HL-60 (cell line): ENCODE data around the gene ZSCAN25.

ENCODE experiments used
- DNase-seq, 2 experiments: peaks; one replicate each; pipeline ENCODE4 v3.0.0-alpha.2; 2010 to 2020; ENCODE audit warnings: low read depth in 1 of 2, low spot score in 1 of 2
- H3K27ac ChIP-seq: fragments of 250-450 bp; sonication (Bioruptor Pico); replicated peaks from 2 replicates; pipeline ENCODE4 v1.5.1; 2020; ENCODE audit warnings: mild to moderate bottlenecking, moderate library complexity
- H3K27me3 ChIP-seq: fragments of 250-450 bp; sonication (Bioruptor Pico); 2 replicates; pipeline ENCODE4 v1.5.1; 2021; ENCODE audit warnings: mild to moderate bottlenecking, moderate library complexity; ENCODE audit not compliant: insufficient read depth, poor library complexity, severe bottlenecking
- H3K4me3 ChIP-seq: replicated peaks from 2 replicates; pipeline ENCODE4 v1.5.1; 2011; ENCODE audit warnings: mild to moderate bottlenecking, control low read depth, low read length; ENCODE audit not compliant: insufficient read depth
- GABPA ChIP-seq: IDR thresholded peaks from 2 replicates; pipeline ENCODE4 v1.6.1; 2012; ENCODE audit warnings: low read depth
- POLR2AphosphoS5 ChIP-seq: IDR thresholded peaks from 2 replicates; pipeline ENCODE4 v1.6.1; 2012; ENCODE audit warnings: low read depth
- SPI1 ChIP-seq: IDR thresholded peaks from 2 replicates; pipeline ENCODE4 v1.6.1; 2012; ENCODE audit warnings: low read depth, mild to moderate bottlenecking, borderline replicate concordance
- TF ChIP-seq, protein P1 (sequence below): IDR thresholded peaks from 2 replicates; pipeline ENCODE4 v1.6.1; 2012; ENCODE audit warnings: low read depth; ENCODE audit not compliant: insufficient replicate concordance
- TF ChIP-seq, protein P2 (sequence below): IDR thresholded peaks from one replicate; pipeline ENCODE4 v1.5.1; 2011; ENCODE audit warnings: low read length, control low read depth, inconsistent platforms; ENCODE audit not compliant: insufficient read depth

Gene ZSCAN25

DNA sequence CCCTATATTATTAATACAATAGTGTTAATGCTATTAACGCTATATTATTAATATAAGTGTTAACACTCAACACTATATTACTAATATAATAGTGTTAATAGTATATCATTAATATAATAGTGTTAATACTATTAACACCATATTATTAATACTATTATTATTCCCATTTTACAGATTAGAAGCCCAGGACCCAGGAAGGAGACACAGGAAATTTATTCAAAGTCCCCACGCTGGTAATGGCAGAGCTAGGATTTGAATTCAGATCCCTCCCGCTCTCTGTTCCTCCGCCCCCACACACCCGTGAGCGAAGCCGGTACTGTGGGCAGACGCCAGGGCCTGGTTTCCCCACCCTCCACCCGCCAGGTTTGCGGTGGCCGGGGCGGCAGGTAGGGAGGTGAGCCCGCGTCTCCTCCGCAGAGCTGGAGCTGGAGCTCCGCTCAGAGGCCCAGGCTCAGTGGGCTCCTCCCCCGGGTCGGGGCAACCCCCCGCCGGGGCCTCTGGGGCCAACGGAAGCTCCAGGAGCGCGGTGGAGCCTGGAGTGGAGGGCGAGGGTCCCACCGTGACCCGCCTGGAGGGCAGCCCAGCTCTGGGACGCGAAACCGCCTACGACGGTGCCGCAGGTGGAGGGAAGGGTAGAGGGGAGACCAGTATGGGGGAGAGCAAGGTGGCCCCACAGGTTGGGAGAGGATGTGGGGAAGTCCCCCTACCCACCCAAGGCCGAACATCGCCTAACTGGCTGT lies 18.8 kb upstream of the ZSCAN25 start, which contains the start of gene TMEM225B:
TMEM225B (plus strand) TSS at position 506 of the 740 bp plus-strand sequence. CDS start 6,122 bp downstream, outside the sequence.
- Histone ChIP-seq H3K27ac (no peak within 1 kb of the TSS), H3K4me3 (no peak within 1 kb of the TSS), H3K27me3 (no peaks in the 10 kb centered on the region)
- TF ChIP-seq POLR2AphosphoS5, result no peak
- TF ChIP-seq, protein P1, sequence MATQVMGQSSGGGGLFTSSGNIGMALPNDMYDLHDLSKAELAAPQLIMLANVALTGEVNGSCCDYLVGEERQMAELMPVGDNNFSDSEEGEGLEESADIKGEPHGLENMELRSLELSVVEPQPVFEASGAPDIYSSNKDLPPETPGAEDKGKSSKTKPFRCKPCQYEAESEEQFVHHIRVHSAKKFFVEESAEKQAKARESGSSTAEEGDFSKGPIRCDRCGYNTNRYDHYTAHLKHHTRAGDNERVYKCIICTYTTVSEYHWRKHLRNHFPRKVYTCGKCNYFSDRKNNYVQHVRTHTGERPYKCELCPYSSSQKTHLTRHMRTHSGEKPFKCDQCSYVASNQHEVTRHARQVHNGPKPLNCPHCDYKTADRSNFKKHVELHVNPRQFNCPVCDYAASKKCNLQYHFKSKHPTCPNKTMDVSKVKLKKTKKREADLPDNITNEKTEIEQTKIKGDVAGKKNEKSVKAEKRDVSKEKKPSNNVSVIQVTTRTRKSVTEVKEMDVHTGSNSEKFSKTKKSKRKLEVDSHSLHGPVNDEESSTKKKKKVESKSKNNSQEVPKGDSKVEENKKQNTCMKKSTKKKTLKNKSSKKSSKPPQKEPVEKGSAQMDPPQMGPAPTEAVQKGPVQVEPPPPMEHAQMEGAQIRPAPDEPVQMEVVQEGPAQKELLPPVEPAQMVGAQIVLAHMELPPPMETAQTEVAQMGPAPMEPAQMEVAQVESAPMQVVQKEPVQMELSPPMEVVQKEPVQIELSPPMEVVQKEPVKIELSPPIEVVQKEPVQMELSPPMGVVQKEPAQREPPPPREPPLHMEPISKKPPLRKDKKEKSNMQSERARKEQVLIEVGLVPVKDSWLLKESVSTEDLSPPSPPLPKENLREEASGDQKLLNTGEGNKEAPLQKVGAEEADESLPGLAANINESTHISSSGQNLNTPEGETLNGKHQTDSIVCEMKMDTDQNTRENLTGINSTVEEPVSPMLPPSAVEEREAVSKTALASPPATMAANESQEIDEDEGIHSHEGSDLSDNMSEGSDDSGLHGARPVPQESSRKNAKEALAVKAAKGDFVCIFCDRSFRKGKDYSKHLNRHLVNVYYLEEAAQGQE, result no peak
- no peak for TF ChIP-seq SPI1
- no peak for TF ChIP-seq GABPA
- TF ChIP-seq, protein P2, sequence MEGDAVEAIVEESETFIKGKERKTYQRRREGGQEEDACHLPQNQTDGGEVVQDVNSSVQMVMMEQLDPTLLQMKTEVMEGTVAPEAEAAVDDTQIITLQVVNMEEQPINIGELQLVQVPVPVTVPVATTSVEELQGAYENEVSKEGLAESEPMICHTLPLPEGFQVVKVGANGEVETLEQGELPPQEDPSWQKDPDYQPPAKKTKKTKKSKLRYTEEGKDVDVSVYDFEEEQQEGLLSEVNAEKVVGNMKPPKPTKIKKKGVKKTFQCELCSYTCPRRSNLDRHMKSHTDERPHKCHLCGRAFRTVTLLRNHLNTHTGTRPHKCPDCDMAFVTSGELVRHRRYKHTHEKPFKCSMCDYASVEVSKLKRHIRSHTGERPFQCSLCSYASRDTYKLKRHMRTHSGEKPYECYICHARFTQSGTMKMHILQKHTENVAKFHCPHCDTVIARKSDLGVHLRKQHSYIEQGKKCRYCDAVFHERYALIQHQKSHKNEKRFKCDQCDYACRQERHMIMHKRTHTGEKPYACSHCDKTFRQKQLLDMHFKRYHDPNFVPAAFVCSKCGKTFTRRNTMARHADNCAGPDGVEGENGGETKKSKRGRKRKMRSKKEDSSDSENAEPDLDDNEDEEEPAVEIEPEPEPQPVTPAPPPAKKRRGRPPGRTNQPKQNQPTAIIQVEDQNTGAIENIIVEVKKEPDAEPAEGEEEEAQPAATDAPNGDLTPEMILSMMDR, result no peak
- no peak for DNase-seq

DNA sequence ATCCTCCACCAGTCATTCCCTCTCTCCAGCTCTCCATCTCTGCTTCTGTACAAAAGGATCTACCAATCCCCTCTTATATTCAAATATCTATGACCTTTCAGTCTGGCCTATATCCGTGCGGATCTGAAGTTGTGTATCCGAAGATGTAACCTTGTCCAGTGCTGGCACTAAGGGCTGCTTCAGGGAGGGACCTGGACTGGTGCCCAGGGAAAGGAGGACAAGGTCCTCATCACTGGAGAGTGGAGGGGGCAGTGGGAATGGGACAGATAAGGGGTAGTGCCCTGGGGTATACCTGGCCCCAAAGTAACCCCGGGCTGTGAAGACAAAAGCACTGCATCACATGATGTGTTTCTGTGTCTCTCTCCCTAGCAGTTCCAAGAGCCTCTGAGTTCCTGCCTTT lies 16.9 kb upstream of the ZSCAN25 start:
- Histone ChIP-seq H3K4me3 (no peak overlapping the region), H3K27me3 (no peaks in the 10 kb centered on the region), H3K27ac (no peak overlapping the region)
- DNase-seq, result no peak
- TF ChIP-seq, protein P1, result no peak
- no peak for TF ChIP-seq POLR2AphosphoS5
- TF ChIP-seq GABPA, result no peak
- TF ChIP-seq SPI1, result no peak
- TF ChIP-seq, protein P2, result no peak

DNA sequence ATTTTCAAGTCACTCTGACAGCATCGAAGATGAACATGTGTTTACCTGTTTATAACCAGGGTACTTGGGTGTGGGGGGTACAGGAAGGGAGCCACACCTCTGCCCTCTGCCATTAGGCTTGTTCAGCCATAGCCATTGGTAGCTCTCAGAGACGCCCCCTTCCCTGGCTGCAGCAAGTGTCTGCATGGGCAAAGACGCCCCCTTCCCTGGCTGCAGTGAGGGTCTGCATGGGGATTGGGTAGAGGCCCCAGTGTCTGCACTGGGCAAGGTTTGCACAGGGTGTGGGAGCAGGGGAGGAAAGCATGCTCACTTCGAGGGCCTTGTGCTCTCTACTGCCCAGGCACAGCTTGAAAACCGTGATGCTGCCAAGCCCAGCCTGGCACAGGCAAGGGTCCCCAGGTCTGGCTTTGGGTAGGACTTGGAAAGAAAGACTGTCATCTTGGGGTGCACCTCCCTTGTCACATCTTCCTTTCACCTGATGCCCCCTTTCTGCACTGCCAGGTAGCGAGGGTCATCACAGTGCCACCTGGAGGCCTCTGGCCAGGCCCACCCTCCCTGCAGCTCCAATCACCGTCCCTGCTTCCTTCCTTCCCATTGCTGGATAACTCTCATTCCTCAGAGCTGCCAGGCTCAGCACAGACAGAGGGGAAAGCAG lies 15.0 kb upstream of the ZSCAN25 start:
- TF ChIP-seq GABPA, result no peak
- H3K4me3 ChIP-seq, result no peak overlapping the region
- no peak for DNase-seq
- H3K27ac ChIP-seq, result no peak overlapping the region
- no peaks in the 10 kb centered on the region for H3K27me3 ChIP-seq

DNA sequence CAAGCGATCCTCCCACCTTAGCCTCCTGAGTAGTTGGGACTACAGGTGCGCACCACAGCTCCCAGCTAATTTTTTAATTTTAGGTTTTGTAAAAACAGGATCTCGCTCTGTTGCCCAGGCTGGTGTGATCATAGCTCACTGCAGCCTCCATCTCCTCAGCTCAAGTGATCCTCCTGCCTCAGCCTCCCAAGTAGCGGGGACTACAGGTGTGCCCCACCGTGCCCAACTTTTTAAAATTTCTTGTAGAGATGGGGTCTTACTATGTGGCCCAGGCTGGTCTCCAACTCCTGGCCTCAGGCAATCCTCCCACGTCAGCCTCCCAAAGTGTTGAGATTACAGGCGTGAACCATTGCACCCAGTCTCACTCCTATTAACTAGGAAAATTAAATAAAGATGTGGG lies 11.2 kb upstream of the ZSCAN25 start:
- Histone ChIP-seq H3K4me3 (no peak overlapping the region), H3K27me3 (no peaks in the 10 kb centered on the region), H3K27ac (no peak overlapping the region)
- TF ChIP-seq, protein P2, result no peak
- TF ChIP-seq POLR2AphosphoS5 (no peak), GABPA (no peak)
- TF ChIP-seq, protein P1, result no peak
- no peak for DNase-seq
